HG03520 (cell line): ENCODE results near the gene CETN1.

ENCODE experiments used
- ATAC-seq: cut with Tn5 transposase; IDR thresholded peaks from one replicate; pipeline ENCODE4 v1.9.1; 2021; ENCODE audit warnings: mild to moderate bottlenecking, moderate library complexity; ENCODE audit not compliant: unreplicated experiment

The CETN1 gene

DNA sequence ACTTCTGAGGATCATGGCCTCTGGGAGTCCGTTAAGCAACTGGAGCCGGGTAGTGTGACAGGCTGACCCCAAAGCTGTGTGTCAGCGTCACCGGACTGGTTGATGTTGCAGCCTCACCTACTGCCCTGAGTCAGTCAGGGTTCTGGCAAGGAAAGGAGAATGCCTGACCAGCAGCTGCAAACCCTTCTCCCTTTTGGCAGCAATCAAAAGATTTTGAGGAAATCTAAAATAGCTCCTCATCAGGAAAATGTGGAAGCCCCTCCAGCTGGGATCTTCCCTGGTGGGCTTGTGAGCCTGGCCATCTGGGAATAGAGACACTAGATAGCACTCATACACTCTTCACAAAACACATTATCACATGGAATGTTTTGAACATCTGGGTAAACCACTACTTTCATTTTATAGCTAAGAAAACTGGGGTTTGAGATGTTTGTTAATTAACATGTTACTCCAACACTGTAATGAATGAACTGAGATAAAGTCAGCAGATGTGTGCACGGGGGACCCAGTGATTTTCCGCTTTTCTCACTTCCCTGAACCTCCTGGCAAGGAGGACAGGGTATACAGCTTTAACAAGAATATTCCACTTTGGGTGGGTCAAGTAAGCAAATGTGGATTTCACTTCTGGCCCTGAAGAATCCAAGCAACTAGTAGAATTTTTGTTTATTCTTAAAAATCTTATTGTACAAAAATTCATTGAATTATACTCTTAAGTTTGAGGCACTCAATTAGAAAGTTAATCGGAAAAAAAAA lies 41.3 kb downstream of the CETN1 start:
- ATAC-seq, result no peak

DNA sequence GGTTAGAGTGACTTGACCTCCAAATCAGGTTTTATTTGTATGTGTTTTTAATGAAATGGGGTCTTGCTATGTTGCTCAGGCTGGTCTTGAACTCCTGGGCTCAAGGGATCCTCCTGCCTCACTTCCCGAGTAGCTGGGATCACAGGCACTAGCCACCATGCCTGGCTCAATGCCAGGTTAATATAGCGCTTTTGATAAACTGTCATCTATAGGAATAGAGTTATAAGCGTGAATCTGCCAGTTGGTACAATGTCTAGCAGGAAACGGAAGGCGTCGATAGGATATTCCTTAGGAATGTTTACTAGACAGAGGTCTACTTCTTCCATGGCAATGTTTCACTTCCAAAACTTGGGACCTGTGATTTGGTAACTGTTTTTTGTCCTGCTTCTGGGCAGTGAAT lies 42.1 kb downstream of the CETN1 start:
- ATAC-seq, result no peak

DNA sequence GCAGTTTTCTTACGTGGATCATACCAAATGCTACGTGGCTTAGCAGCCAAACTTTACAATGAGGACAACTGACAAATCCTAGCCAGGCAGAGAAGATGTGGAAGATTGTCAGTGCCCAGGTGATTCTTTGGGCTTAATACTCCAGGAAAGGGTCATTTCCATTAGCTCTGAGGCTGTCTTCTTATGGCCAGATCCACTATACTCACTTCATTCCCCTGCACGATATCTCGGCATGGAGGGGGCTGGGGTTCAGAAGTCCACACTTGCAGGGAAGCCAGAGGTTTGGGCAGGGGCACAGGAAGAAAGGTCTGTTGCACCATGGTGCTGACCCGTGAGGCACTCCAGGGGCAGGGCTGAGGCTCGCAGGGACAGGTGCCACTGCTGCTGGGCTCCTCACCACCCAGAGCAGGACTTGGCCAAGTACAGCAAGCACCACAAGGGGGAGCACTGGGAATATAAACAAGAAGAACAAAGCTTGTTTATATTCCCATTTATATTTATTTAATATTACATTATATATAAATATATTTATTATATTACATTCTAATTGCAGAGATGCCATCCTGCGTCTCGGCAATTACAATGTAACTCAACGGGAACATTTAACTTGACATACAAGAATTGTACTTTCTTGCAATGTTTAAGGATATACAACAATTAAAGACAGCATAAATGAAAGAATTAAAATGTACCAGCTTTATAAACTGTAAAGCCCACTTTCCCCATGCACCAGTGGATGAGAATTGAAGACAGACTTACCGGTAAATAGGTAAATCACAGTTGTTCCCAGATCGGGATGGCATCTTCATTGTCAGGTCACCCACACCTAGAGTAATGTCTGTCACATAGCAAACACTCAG lies 43.8 kb downstream of the CETN1 start:
- no peak for ATAC-seq

DNA sequence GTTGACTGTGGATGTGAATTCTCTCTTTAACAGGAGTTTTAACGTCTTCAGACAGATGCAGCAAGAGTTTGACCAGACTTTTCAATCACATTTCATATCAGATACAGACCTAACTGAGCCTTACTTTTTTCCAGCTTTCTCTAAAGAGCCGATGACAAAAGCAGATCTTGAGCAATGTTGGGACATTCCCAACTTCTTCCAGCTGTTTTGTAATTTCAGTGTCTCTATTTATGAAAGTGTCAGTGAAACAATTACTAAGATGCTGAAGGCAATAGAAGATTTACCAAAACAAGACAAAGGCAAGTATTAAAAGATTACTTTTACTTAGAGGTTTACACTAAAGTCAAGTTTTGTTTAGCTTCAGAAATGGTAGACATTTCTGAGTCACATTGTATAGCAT lies 47.1 kb downstream of the CETN1 start:
- no peak for ATAC-seq

DNA sequence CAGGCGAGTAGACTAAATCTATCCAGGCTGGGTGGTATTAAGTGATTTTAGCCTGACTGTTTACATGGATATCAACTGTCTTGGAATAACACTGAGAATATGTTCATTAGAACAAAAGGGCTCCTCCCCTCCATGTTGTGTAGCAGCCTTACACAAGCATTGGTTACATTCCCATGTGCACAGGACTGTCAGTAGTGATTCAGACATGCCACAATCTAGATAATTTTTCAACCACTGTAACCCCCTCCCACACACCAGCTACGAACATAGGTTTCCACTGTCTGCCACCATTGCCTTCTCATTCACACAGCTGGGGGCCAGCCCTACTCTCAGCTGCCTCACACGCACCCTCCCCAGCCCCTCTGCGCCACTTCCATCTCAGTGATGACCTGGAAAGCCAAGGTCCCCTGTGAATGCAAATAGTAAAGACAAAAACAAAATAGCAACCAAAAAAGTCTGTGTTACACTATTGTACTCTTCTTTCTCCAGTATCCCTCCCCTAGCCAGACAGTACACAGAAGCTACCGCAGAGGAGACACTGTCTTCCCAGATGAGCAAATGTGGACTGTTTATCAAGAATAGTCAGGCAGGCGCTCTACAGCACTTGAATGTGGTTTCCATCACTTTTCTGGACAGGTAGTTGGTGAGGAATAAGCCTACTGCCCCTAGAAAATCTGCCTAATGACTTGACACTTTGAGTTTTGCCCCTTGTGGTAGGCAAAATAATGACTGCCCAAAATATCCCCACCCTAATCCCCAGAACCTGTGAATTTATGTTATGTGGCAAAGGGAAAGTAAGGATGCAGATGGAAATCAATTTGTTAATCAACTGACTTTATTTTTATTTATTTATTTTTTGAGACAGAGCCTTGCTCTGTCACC lies 49.3 kb downstream of the CETN1 start:
- ATAC-seq, result no peak

DNA sequence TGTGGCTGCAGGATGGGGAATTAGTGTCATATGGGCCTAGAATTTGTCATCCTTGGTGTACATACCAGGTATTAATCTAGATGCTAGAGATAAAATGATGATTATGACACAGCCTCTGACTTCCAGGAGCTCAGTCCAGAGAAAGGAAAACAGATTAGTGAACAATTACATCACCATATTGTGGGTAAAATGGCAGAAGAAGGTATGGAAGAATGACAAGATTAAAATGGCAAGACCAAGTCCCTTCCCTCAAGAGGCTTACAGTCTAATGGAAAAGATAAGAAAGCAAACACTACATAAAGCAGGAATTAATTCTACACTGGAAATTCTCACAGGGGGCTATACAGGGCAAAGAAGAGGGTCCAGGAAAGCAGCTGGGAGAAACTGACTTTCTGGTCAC lies 51.4 kb downstream of the CETN1 start:
- ATAC-seq, result no peak
